T-helper 17 cell (primary cell): ENCODE data around the gene C11orf91. TPM values are rescaled to one million over a fixed set of nuclear protein-coding genes. Genes with fewer than 3 reads are reported as not detected.

Source experiments
- ATAC-seq: fragments of 150-1000 bp; cut with Tn5 transposase; 2 replicates; pipeline ENCODE4 v1.10.0; 2021; ENCODE audit warnings: mild to moderate bottlenecking, moderate library complexity
- DNase-seq, 3 donors: peaks; one replicate each; pipeline versions ENCODE4 v3.0.0 to v3.0.0-alpha.2; 2020 to 2021
- H3K9me3 ChIP-seq: one replicate; pipeline ENCODE4 v1.7.0; 2013; ENCODE audit warnings: low read length, mild to moderate bottlenecking; ENCODE audit not compliant: control insufficient read depth, poor library complexity, severe bottlenecking
- H3K27ac Mint-ChIP-seq: one replicate; pipeline ENCODE4 v1.8.0; 2022; ENCODE audit warnings: mild to moderate bottlenecking, moderate library complexity, mixed read lengths
- H3K27me3 Mint-ChIP-seq: one replicate; pipeline ENCODE4 v1.8.0; 2022; ENCODE audit warnings: mixed read lengths
- H3K36me3 Mint-ChIP-seq: one replicate; pipeline ENCODE4 v1.8.0; 2022; ENCODE audit warnings: low read depth, mixed read lengths
- H3K4me1 Mint-ChIP-seq: one replicate; pipeline ENCODE4 v1.8.0; 2022; ENCODE audit warnings: mild to moderate bottlenecking, mixed read lengths
- H3K4me3 Mint-ChIP-seq: one replicate; pipeline ENCODE4 v1.8.0; 2022; ENCODE audit warnings: mild to moderate bottlenecking, moderate library complexity, mixed read lengths
- total RNA-seq, 4 donors: library from RNA in 2 of 4; stranded (reverse) in 2 of 4; gene quantifications; one replicate each; pipeline ENCODE4 v1.2.3 and lab custom pipeline; 2022 to 2026

Gene C11orf91
- total RNA-seq, 2 donors from 2014 or later = not detected

- Mint-ChIP-seq H3K36me3 (peaks cover 2% of the 10 kb centered on the region), H3K4me3 (no peak overlapping the region), H3K4me1 (peaks cover 3% of the 10 kb centered on the region), H3K27ac (no peak overlapping the region), H3K27me3 (peaks cover 79% of the 10 kb centered on the region)
- ATAC-seq (no peak), DNase-seq (no peak)
- no peaks in the 10 kb centered on the region for H3K9me3 ChIP-seq
These were observed 46.0 kb downstream of the C11orf91 start for GRCh38 chr11:33654594-33654993.

GRCh38 chr11:33652930-33653329 is 47.7 kb downstream of the C11orf91 start:
- DNase-seq (no peak), ATAC-seq (no peak)
- H3K27me3 Mint-ChIP-seq = peaks cover 73% of the 10 kb centered on the region
- peaks cover 2% of the 10 kb centered on the region for H3K36me3 Mint-ChIP-seq
- peaks cover 3% of the 10 kb centered on the region for H3K4me1 Mint-ChIP-seq
- H3K9me3 ChIP-seq = no peaks in the 10 kb centered on the region
- H3K27ac Mint-ChIP-seq = no peak overlapping the region
- no peak overlapping the region for H3K4me3 Mint-ChIP-seq

GRCh38 chr11:33652431-33652830 is 48.2 kb downstream of the C11orf91 start:
- no peaks in the 10 kb centered on the region for H3K9me3 ChIP-seq
- DNase-seq = no peak
- no peak overlapping the region for H3K27ac Mint-ChIP-seq
- peaks cover 2% of the 10 kb centered on the region for H3K36me3 Mint-ChIP-seq
- H3K27me3 Mint-ChIP-seq = peaks cover 71% of the 10 kb centered on the region
- no peak overlapping the region for H3K4me3 Mint-ChIP-seq
- ATAC-seq = no peak
- H3K4me1 Mint-ChIP-seq = peaks cover 3% of the 10 kb centered on the region

GRCh38 chr11:33651990-33652389 is 48.6 kb downstream of the C11orf91 start:
- H3K4me3 Mint-ChIP-seq = no peak overlapping the region
- DNase-seq (no peak), ATAC-seq (no peak)
- peaks cover 3% of the 10 kb centered on the region for H3K4me1 Mint-ChIP-seq
- no peaks in the 10 kb centered on the region for H3K9me3 ChIP-seq
- peaks cover 71% of the 10 kb centered on the region for H3K27me3 Mint-ChIP-seq
- no peak overlapping the region for H3K27ac Mint-ChIP-seq
- H3K36me3 Mint-ChIP-seq = peaks cover 2% of the 10 kb centered on the region

- Mint-ChIP-seq H3K27me3 (peaks cover 67% of the 10 kb centered on the region), H3K27ac (no peak overlapping the region), H3K36me3 (peaks cover 2% of the 10 kb centered on the region), H3K4me1 (peaks cover 3% of the 10 kb centered on the region), H3K4me3 (no peak overlapping the region)
- no peak for ATAC-seq
- no peaks in the 10 kb centered on the region for H3K9me3 ChIP-seq
- no peak for DNase-seq
These were observed 49.1 kb downstream of the C11orf91 start for GRCh38 chr11:33651555-33651954.

- peaks cover under 1% of the 10 kb centered on the region for H3K4me1 Mint-ChIP-seq
- H3K36me3 Mint-ChIP-seq = no peaks in the 10 kb centered on the region
- ATAC-seq = no peak
- no peak overlapping the region for H3K4me3 Mint-ChIP-seq
- H3K27ac Mint-ChIP-seq = no peak overlapping the region
- no peaks in the 10 kb centered on the region for H3K9me3 ChIP-seq
- no peak for DNase-seq
- peaks cover 56% of the 10 kb centered on the region for H3K27me3 Mint-ChIP-seq
These were observed 50.7 kb downstream of the C11orf91 start for GRCh38 chr11:33649944-33650343.

Other genes with a start within 250 kb of the C11orf91 start
- 10 to 100 TPM; 48.7 to 53.6 TPM for gene CD59, start 35.6 kb upstream of the C11orf91 start, total RNA-seq
- 10 to 100 TPM; 43.9 to 57.3 TPM for gene FBXO3, start 73.7 kb upstream of the C11orf91 start, total RNA-seq
- 1 to 10 TPM; 1.8 to 2.1 TPM for gene LMO2, start 191.2 kb upstream of the C11orf91 start, total RNA-seq